ENCODE results near the gene SPOCK3.
"Not testable (repeated sequence)": the region's sequence is repeated elsewhere in the genome, so short reads cannot be mapped to it uniquely, and the experiment has no call there.

Gene SPOCK3

DNA sequence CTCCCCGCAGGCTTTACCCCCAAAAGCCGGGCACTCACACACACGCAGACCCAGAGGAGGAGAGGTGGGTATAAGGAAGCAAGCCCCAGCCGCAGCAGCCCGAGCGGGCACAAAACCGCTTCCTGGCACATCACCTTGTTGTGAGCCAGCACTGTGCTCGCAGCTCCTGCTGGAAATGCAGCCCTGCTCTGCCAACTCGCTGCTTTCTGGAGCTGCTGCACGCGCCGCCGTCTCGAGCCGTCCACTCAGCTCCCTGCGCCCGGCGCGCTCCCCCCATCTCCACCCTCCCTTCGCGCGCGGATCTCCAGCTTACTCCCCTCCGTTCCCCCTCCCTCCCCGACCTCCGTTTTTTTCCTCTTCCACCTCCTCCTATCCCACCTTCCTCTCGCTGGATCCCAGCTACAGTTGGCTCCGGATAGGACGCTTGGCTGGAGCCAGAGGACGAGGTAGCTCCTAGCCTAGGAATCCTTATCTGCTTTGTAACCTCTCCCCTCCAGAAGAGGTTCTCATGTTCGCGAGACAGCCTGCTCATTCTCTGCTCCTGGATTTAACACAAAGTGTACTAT lies at the start of gene SPOCK3:
Gene SPOCK3, minus strand, starts transcription at position 179 of the 566 bp plus-strand sequence.
- no peak for DNase-seq (ENCODE audit: low read depth)

DNA sequence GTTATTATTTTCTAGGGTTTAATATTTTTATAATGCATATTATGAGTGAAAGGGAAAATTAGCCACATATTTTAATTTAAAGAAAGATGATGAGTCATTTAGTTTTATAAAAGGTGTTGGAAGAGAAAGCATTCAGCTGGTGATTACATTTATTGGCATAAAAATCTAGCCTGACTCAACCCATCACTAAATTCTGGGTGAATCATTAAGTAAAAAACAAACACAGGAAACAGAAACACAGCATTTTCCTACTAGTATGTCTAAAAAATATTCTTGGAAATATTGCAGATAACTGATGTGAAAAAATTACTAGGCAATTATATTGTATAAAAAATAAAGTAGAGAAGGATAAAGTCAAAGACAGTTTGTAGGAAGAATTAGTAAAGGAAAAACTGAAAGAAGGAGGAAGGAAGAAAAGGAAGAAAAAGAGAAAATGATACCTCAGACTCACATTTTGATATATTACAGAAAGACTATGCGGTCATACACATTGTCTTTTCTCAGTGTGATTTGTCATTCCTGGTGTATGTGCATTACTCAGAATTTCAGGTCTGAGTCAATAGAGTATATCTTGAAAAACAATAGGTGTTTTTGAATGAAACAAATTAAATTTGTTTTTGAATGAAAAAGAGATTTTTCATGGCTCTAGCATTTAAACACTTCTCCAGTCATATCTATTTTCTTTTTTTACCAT lies 48.0 kb upstream of the SPOCK3 start:
- DNase-seq (ENCODE audit: low read depth) = no peak

DNA sequence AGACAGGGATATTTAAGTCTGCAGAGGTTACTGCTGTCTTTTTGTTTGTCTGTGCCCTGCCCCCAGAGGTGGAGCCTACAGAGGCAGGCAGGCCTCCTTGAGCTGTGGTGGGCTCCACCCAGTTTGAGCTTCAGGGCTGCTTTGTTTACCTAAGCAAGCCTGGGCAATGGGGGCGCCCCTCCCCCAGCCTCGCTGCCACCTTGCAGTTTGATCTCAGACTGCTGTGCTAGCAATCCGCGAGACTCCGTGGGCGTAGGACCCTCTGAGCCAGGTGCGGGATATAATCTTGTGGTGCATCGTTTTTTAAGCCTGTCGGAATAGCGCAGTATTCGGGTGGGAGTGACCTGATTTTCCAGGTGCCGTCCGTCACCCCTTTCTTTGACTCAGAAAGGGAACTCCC lies 47.3 kb upstream of the SPOCK3 start:
- not testable (repeated sequence) for DNase-seq (ENCODE audit: low read depth)

DNA sequence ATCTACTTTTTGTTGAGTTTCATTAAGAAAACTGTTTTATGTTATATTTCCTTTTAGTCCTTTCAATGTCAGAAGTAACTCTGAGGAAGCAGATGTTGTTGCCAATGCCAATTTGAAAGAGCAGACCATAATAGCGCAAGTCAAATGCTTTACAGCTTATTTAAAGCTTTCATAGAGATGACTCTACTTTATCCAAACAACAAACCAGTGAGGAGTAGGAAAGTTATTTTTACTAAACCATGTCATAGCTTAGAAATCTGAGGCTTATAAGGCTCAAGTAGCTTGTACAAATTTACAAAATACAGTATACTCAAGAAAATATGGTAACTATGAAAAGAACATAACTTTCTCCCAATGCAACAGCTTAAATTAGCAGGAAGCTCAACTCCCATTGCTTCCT lies 40.1 kb upstream of the SPOCK3 start:
- no peak for DNase-seq (ENCODE audit: low read depth)

DNA sequence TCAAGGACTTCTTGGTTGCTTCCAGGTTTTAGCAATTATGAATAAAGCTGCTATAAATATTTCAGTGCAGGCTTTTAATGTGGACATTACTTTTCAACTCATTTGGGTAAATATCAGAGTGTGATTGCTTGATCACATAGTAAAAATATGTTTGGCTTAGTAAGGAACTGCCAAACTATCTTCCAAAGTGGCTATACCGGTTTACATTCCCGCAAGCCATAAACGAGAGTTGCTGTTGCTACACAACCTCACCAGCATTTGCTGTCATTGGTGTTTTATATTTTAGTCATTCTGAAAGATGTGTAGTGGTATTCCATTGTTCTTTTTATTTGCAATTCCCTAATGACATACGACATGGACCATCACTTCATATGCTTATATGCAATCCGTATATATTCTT lies 30.9 kb upstream of the SPOCK3 start:
- no peak for DNase-seq (ENCODE audit: low read depth)

GRCh38 chr4:167248271-167248670 lies 14.0 kb upstream of the SPOCK3 start:
- DNase-seq (ENCODE audit: low read depth) = no peak

DNA sequence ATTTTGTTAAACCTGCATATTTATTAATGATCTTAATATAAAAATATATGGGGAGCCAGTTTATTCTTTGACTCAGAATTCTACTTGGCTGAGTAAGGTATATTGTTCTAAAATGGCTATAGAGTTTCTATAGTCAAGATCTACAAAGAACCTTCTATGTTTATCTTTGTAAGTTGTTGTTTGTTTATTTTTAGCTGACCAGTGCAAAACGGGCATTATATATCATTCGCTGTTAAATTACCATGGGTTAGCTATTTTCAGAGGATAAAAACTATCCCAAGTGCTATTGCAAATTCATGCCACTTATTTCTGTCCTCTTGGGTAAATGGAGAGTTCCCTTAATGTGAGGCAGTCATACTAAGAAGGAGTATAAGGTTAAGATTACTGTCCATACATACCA lies 5.3 kb upstream of the SPOCK3 start:
- no peak for DNase-seq (ENCODE audit: low read depth)

- no peak for DNase-seq (ENCODE audit: low read depth)
These were observed 3.9 kb upstream of the SPOCK3 start for GRCh38 chr4:167238226-167238625.

DNA sequence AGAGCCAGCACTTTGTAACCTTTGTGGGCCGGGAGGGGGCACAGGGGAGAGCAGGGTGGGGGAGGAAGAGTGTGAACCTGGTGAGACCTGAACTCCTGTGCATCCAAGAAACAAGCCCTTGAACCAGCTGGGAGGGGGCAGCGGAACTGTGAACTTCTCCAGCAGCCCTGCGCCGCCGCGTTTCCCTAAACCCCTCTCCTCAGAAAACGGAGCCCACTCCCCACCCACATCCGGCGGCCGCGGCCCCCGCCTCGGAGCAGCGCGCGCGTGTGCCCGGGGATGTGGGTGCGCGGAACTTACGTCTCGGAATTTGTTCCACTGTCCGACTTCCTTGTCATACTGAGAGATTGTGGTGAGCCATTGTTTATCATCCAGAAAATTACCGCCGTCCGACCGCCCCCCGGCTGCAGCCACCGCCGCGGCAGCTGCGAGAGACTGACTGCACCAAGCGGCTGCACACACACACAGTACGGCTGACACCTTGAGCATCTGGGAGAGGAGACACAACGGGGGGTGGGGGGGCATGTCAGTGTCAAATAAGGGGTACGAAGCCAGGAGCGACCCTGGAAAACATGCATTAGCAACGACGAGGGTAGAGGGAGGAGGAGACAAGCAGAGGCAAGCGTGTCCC lies 494 bp downstream of the SPOCK3 start:
- peak; percentile 4 for DNase-seq (ENCODE audit: low read depth)

DNA sequence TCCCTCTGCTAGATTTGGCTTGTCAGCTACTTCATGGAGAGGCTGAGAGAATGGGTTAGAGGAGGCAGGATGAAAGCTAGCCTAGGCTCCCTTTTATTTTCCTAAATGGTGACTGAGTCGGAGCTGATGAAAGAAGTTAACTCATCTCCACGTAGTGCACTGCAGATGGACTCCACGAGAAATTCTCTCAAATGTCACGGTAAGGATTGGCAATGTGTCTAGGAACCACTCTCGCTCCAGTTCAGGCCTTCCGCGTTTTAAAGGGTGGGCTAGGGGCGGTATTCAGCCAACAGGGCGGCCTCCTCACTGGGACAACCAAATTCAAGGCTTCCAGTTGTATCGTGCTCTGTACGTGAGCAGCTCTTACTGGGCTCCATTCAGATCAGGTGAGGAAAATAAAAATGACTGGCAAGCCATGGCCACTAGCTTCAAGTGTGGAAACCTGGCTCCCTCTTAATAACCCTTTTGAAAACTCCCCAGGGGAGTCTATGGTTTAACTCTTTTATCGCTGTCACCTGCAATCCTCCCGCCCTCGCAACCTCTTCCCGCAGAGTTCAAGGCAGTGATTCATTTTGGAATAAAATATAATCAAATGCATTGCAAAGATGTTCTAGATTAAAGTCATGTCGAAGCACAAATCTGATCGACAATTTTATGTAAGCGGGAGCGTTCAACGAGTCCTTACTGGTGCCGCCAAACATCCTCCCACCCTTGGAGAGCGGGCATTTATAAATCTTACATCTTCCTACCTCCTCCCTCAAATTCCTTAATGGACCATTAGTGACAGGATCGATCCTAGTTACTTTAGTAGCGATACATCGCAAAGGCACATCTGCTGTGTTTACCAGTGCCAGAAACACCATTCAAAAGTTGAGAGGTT lies 1.2 kb downstream of the SPOCK3 start:
- DNase-seq (ENCODE audit: low read depth) = no peak

DNA sequence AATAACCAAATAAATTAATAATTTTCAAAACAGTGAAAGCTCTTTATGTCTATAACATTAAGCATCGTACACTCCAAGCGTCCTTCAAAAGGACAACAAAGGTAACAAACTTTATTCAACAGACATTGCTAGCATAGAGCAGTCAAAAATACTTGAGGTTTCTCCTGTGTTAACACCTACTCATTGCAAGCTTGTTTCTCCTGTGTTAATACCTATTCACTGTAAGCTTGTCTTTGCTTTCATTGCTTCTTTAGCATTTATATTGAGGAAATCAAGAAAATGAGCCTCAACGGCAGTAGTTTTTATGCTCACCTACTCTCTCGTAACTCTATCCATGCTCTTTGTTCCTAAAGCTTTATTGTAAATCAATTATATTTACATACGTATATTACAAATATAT lies 3.5 kb downstream of the SPOCK3 start:
- no peak for DNase-seq (ENCODE audit: low read depth)

- DNase-seq (ENCODE audit: low read depth) = no peak
These were observed 12.2 kb downstream of the SPOCK3 start for GRCh38 chr4:167222099-167222498.

DNA sequence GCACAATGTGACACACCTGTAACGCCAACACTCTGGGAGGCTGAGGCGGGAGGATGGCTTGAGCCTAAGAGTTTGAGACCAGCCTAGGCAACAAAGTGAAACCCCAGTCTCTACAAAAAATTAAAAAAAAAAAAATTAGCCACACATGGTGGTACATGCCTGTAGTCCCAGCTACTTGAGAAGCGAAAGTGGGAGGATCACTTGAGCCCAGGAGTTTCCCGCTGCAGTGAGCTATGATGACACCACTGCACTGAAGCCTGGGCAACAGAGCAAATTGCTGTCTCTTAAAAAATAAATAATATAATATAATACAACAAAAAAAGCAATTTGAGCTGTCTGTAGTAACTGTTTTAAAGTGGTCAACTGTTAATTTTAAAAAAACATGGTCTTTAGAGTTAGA lies 13.2 kb downstream of the SPOCK3 start:
- no peak for DNase-seq (ENCODE audit: low read depth)

GRCh38 chr4:167218022-167218608 lies 16.2 kb downstream of the SPOCK3 start:
- no peak for DNase-seq (ENCODE audit: low read depth)

DNA sequence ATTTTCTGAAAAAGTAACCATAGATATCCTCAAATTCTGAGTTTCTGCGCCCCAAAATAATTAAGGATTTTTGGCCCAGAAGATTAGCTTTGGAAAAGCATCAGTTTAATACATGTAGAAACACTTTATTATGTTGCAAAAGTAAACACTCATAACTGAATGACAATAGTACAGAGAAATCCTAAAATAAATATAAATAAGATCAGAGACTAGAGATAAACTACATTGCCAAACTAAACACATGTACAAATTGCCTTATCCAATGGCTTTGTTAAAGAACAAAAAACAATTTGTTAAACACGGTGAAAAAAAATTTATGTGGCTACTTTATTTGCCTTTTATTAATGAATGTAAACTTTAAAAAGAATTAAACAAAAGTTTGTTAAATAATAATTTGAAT lies 17.5 kb downstream of the SPOCK3 start:
- DNase-seq (ENCODE audit: low read depth) = no peak

DNA sequence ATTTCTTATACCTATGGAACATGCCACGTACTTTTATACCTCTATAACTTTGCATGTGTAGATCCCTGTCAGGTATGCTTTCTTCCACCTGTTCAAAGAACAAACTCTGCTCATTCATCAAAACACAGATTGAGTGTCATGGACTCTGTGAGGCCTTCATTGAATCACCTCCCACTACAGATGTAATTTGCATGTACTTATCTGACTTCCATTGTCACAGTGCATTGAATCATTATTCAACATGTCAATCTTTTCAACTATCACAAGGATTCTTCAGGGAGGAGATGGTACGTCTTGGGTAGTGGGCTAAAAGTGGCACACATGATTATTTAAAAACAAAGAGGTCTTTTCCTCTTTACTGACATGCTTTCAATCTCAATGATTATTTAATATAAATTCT lies 24.1 kb downstream of the SPOCK3 start:
- DNase-seq (ENCODE audit: low read depth) = no peak

GRCh38 chr4:167196344-167197012 lies 37.8 kb downstream of the SPOCK3 start:
- DNase-seq (ENCODE audit: low read depth) = no peak

GRCh38 chr4:167190379-167190778 lies 43.9 kb downstream of the SPOCK3 start:
- no peak for DNase-seq (ENCODE audit: low read depth)

GRCh38 chr4:167185465-167185864 lies 48.8 kb downstream of the SPOCK3 start:
- no peak for DNase-seq (ENCODE audit: low read depth)

DNA sequence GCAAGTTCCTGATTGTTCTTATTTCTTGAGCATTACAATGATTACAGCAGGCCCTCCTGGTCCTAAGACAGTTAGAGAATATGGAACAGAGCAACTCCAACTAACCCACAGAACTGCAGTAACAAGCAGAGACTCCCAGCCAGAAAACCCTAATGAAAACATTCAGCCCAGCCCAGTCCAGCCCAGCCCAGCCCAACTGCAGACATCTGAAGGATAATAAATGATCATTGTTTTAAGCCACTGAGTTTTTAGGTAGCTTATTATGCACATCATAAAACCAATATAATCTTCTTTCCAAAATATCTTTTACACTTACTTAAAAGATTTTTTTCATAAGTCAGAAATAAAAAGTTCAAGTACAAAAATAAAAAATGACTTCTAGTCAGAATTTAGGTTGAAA lies 51.3 kb downstream of the SPOCK3 start:
- DNase-seq (ENCODE audit: low read depth) = no peak

DNA sequence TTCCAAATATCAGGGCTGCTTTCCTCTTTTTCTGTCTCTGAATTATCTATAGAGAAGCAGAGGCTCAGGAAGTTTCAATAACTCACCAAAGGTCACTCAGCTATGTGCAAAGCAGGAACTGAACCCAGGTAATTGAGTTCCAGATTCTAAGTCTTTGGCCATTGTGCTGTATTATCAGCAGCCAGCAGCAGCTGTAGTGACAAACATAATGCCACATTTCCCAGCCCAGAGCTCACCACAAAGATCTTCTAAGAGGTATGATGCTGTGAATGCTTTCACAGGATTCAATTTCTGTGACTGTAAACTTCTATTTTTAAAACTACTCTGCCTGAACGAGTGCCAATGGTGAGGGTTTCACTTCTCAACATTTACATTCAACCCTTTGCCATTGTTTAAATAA lies 56.4 kb downstream of the SPOCK3 start:
- DNase-seq (ENCODE audit: low read depth) = no peak
